ENCODE results near the gene KCNA2.

DNA sequence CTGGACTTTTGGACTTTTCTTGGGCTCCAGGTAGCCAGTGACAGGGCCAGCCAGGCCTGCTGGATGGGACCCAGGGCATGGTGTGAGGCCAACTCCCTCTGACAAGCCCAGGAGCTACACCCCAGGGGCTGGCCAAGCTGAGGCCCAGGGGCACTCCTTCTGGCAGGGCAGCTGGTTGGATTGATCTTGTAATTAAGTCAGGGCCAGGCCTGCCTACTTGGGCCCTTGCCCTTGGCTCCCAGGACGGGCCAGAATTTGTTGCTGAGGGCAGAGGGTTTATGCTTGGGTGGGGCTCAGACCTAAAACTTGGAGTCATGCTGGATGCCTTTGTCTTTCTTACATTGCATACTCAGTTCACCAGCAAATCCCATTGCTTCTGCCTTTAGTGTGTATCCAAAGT is 20.7 kb downstream of the KCNA2 start:
- TF ChIP-seq, protein P1, sequence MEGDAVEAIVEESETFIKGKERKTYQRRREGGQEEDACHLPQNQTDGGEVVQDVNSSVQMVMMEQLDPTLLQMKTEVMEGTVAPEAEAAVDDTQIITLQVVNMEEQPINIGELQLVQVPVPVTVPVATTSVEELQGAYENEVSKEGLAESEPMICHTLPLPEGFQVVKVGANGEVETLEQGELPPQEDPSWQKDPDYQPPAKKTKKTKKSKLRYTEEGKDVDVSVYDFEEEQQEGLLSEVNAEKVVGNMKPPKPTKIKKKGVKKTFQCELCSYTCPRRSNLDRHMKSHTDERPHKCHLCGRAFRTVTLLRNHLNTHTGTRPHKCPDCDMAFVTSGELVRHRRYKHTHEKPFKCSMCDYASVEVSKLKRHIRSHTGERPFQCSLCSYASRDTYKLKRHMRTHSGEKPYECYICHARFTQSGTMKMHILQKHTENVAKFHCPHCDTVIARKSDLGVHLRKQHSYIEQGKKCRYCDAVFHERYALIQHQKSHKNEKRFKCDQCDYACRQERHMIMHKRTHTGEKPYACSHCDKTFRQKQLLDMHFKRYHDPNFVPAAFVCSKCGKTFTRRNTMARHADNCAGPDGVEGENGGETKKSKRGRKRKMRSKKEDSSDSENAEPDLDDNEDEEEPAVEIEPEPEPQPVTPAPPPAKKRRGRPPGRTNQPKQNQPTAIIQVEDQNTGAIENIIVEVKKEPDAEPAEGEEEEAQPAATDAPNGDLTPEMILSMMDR (IDR thresholded peaks at IDR 0.05), result no peak
- no peak for TF ChIP-seq EZH2 (IDR thresholded peaks at IDR 0.05; ENCODE audit: borderline replicate concordance, insufficient read depth, low read depth, low read length, poor library complexity, severe bottlenecking)

Measured in B cell (primary cell).